Activated CD4-positive, alpha-beta memory T cell treated with anti-CD3 and anti-CD28 coated beads for 36 hours (primary cell): ENCODE results near the gene F11R. TPM values are rescaled to one million over a fixed set of nuclear protein-coding genes. Genes with fewer than 3 reads are reported as not detected.
A peak's percentile ranks its signal among the peaks of the same experiment; 100 is the strongest.

ENCODE experiments used
- CTCF ChIA-PET: fragments of 350-600 bp; sonication (Branson Sonifier 250); formaldehyde crosslinking; loops from one replicate; lab custom pipeline; 2021; ENCODE audit warnings: antibody characterized with exemption, inconsistent platforms; lab: Charles Lee
- POLR2A ChIA-PET: fragments of 350-600 bp; sonication (Branson Sonifier 250); formaldehyde crosslinking; loops from one replicate; lab custom pipeline; 2021; ENCODE audit warnings: antibody characterized with exemption; lab: Charles Lee
- DNase-seq: peaks from one replicate; pipeline ENCODE4 v3.0.0-alpha.2; 2020
- H3K27ac Mint-ChIP-seq: one replicate; pipeline ENCODE4 v1.8.0; 2021; ENCODE audit warnings: mixed read lengths
- H3K27me3 Mint-ChIP-seq: one replicate; pipeline ENCODE4 v1.8.0; 2021; ENCODE audit warnings: mixed read lengths
- H3K36me3 Mint-ChIP-seq: one replicate; pipeline ENCODE4 v1.8.0; 2021; ENCODE audit warnings: mixed read lengths
- H3K4me1 Mint-ChIP-seq: one replicate; pipeline ENCODE4 v1.8.0; 2021; ENCODE audit warnings: low read depth, mixed read lengths
- H3K4me3 Mint-ChIP-seq: one replicate; pipeline ENCODE4 v1.8.0; 2021; ENCODE audit warnings: mild to moderate bottlenecking, mixed read lengths
- H3K9me3 Mint-ChIP-seq: one replicate; pipeline ENCODE4 v1.8.0; 2021; ENCODE audit warnings: mixed read lengths
- intact Hi-C: fragments of 100-400 bp; cut with micrococcal nuclease; formaldehyde crosslinking; loops from one replicate; pipeline ENCODE4 v1.15.1; 2023
- total RNA-seq, 2 experiments: library from RNA; stranded (reverse); gene quantifications; one replicate each; pipeline ENCODE4 v1.2.3, GENCODE V29; 2021

Gene F11R
- total RNA-seq, 2 experiments from 2014 or later = 21.3 to 25.3 TPM

DNA sequence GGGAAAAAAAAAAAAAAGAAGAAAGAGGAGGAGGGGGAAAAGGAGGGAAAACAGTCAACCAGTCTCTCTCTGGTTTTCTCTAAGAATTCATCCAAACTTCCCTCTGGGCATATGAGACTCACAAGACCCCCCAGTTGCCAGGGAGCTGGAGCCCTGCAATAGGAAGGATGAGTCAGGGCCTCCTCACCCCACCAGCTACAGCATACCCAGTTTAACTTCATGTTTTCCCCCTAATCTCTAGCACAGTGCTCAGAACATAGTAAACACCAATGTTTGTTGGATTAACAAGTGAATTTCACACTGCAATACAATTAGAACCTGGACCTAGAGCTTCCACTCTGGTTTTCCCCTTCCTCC is 7.8 kb downstream of the F11R start:
- H3K9me3 Mint-ChIP-seq = no peaks in the 10 kb centered on the region
- DNase-seq = no peak
- intact Hi-C loops = loop anchor here (1.0 kb wide), 3 partner anchors 8 to 102 kb away; partner anchors contain the start of gene F11R
- H3K4me1 Mint-ChIP-seq = peaks cover 46% of the 10 kb centered on the region
- H3K36me3 Mint-ChIP-seq = no peaks in the 10 kb centered on the region
- H3K4me3 Mint-ChIP-seq = peak overlapping the region; percentile 73
- H3K27me3 Mint-ChIP-seq = no peaks in the 10 kb centered on the region
- H3K27ac Mint-ChIP-seq = peak overlapping the region; percentile 95
- CTCF ChIA-PET = interaction anchor here (0.6 to 1.7 kb wide), 5 partner anchors 16 to 125 kb away, joined by 3 to 11 read pairs (median 4); no protein-coding TSS in a partner anchor
- POLR2A ChIA-PET = interaction anchor here (0.7 to 1.7 kb wide), 7 partner anchors 8 to 57 kb away, joined by 3 to 6 read pairs (median 4); partner anchors contain the start of genes ARHGAP30 and TSTD1

DNA sequence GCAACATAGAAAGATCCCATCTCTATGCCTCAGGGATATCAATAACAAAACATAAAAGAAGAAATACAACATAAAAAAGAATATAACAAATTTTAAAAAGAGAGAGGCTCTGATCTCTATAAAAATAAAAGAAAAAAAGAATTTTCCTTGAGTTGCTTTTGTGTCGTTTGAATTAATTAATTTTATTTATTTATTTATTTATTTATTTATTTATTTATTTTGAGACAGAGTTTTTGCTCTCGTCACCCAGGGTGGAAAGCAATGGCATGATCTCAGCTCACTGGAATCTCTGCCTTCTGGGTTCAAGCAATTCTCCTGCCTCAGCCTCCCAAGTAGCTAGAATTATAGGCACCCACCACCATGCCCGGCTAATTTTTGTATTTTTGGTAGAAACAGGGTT is 8.5 kb downstream of the F11R start:
- Mint-ChIP-seq H3K27ac (peak overlapping the region; percentile 95), H3K9me3 (no peaks in the 10 kb centered on the region), H3K36me3 (no peaks in the 10 kb centered on the region), H3K27me3 (no peaks in the 10 kb centered on the region), H3K4me1 (peaks cover 40% of the 10 kb centered on the region), H3K4me3 (no peak overlapping the region)
- CTCF ChIA-PET = interaction anchor here (0.6 to 2.7 kb wide), 3 partner anchors 15 to 85 kb away, joined by 3 to 11 read pairs (median 9); no protein-coding TSS in a partner anchor
- intact Hi-C loops = no loop called here
- no peak for DNase-seq
- POLR2A ChIA-PET = interaction anchor here (1.4 kb wide), 1 partner anchor 15 kb away, joined by 5 read pairs; no protein-coding TSS in a partner anchor

DNA sequence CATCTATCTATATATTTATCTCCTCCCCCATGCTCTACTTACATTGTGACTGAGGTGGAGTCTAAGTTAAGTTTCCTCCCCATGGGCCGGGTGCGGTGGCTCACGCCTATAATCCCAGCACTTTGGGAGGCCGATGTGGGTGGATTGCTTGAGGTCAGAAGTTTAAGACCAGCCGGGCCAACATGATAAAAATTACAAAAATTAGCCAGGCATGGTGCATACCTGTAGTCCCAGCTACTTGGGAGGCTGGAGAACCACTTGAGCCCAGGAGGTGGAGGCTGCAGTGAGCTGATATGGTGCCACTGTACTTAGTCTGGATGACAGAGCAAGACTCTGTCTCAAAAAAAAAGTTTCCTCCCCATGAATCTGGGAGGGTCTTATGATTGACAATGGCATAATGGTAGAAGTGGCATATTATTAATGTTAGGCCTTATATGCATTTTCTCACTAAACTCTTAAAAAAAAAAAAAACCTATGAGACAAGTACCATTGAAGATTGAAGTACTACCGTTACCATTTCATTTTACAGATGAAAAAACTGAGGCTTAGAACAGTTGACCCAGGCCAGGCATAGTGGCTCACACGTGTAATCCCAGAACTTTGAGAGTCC is 11.2 kb downstream of the F11R start:
- peak overlapping the region; percentile 23 for H3K27ac Mint-ChIP-seq
- no peak overlapping the region for H3K4me3 Mint-ChIP-seq
- ChIA-PET POLR2A (interaction anchor here (0.6 kb wide), 1 partner anchor 47 kb away, joined by 3 read pairs; no protein-coding TSS in a partner anchor), CTCF (interaction anchor here (2.7 kb wide), 1 partner anchor 12 kb away, joined by 9 read pairs; no protein-coding TSS in a partner anchor)
- intact Hi-C loops = no loop called here
- peaks cover 34% of the 10 kb centered on the region for H3K4me1 Mint-ChIP-seq
- H3K9me3 Mint-ChIP-seq = no peaks in the 10 kb centered on the region
- no peak for DNase-seq
- H3K27me3 Mint-ChIP-seq = no peaks in the 10 kb centered on the region
- no peaks in the 10 kb centered on the region for H3K36me3 Mint-ChIP-seq

DNA sequence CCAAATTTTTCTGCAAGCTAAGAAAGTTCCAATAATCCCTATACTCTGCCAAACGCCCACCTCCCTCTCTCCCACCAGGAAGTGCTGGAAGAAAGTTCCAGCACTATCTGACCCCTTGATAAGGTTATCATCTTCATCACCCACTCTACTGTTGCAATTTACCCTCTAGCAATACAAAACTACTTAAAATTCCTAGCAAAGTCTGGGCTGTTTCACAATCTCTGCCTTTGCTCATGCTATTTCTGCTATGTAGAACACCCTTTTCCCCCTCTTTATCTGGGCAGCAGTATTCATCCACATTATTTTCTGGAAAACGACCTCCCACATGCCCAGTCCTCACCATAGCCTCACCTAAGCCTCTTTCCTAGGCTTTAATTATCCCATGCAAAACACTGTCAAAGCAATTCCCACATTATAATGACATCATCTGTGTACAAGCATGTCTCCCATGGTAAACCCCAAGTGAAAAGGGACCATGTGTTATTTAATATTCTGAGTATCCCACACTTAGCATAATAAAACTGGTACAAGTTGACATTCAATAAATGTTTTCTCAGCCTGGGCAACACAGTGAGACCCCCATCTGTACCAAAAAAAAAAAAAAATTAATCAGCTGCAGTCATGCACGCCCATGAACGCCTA is 12.0 kb downstream of the F11R start:
- no peaks in the 10 kb centered on the region for H3K9me3 Mint-ChIP-seq
- H3K27me3 Mint-ChIP-seq = no peaks in the 10 kb centered on the region
- no peak for DNase-seq
- H3K27ac Mint-ChIP-seq = no peak overlapping the region
- no peak overlapping the region for H3K4me3 Mint-ChIP-seq
- H3K36me3 Mint-ChIP-seq = no peaks in the 10 kb centered on the region
- ChIA-PET CTCF (interaction anchor here (0.6 kb wide), 1 partner anchor 89 kb away, joined by 5 read pairs; no protein-coding TSS in a partner anchor), POLR2A (interaction anchor here (0.6 kb wide), 1 partner anchor 48 kb away, joined by 3 read pairs; no protein-coding TSS in a partner anchor)
- H3K4me1 Mint-ChIP-seq = peaks cover 31% of the 10 kb centered on the region
- intact Hi-C loops = no loop called here

DNA sequence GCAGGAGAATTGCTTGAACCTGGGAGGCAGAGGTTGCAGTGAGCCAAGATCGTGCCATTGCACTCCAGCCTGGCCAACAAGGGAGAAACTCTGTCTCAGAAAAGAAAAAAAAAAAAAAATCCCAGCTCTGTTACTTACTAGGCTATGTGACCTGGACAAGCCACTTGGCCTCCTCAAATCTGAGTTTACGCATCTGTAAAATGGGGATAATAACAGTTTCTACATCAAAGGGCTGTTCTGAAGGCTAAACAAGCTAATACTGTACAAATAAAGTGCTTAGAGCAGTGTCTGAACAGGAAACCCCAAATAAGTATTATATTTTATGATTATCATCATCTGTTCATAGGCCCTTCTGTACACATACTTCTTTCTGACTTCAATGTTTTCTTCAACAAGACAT is 13.6 kb downstream of the F11R start:
- Mint-ChIP-seq H3K4me1 (peaks cover 18% of the 10 kb centered on the region), H3K27ac (no peak overlapping the region), H3K9me3 (no peaks in the 10 kb centered on the region), H3K4me3 (no peak overlapping the region), H3K36me3 (no peaks in the 10 kb centered on the region), H3K27me3 (no peaks in the 10 kb centered on the region)
- ChIA-PET POLR2A (interaction anchor here (1.2 kb wide), 1 partner anchor 13 kb away, joined by 3 read pairs; no protein-coding TSS in a partner anchor), CTCF (interaction anchor here (1.0 to 1.4 kb wide), 2 partner anchors 10 to 375 kb away, joined by 4 to 6 read pairs; no protein-coding TSS in a partner anchor)
- no peak for DNase-seq
- intact Hi-C loops = no loop called here

DNA sequence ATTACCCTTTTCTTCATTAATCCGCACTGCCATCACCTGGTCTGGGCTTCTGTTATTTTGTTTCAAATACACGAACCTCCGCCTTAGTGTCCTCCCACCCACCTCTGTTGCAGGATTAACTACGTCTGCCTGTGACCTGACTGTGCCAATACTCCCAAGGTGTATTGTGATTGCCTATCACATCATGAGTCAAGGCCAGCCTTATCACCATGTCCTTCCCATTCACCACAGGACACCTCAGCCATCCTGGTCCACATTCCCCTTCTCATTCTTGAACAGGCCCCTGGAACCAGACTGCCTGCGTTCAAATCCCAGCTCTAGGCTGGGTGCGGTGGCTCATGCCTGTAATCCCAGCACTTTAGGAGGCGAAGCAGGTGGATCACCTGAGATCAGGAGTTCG is 14.4 kb downstream of the F11R start:
- DNase-seq = no peak
- H3K36me3 Mint-ChIP-seq = no peaks in the 10 kb centered on the region
- POLR2A ChIA-PET = interaction anchor here (1.2 kb wide), 1 partner anchor 14 kb away, joined by 3 read pairs; no protein-coding TSS in a partner anchor
- no peaks in the 10 kb centered on the region for H3K27me3 Mint-ChIP-seq
- H3K9me3 Mint-ChIP-seq = no peaks in the 10 kb centered on the region
- H3K27ac Mint-ChIP-seq = no peak overlapping the region
- CTCF ChIA-PET = interaction anchor here (1.3 to 1.4 kb wide), 3 partner anchors 9 to 91 kb away, joined by 3 to 6 read pairs (median 5); no protein-coding TSS in a partner anchor
- peaks cover 13% of the 10 kb centered on the region for H3K4me1 Mint-ChIP-seq
- H3K4me3 Mint-ChIP-seq = no peak overlapping the region
- intact Hi-C loops = no loop called here

DNA sequence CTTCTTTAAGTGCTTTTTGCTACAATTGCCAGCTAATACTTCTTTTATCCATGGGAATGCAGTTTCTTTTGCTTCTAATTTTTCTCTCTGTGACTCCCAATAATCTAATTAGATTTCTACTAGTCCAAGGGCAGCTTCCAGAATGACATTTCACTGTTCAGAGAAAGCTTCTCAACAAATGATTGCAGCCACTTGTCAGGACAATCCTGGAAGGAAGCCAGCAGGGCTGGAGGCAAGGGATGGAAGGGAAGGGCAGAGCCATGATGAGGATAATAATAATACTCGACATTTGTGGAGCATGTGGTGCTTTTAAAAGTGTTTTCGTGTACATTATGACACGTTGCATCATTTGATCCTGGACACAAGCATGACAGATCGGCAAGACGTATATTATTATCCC is 19.4 kb downstream of the F11R start:
- intact Hi-C loops = no loop called here
- ChIA-PET POLR2A (no interaction called here), CTCF (no interaction called here)
- Mint-ChIP-seq H3K4me1 (peaks cover 3% of the 10 kb centered on the region), H3K27ac (no peak overlapping the region), H3K27me3 (no peaks in the 10 kb centered on the region), H3K4me3 (no peak overlapping the region), H3K9me3 (no peaks in the 10 kb centered on the region), H3K36me3 (peaks cover 8% of the 10 kb centered on the region)
- DNase-seq = no peak

DNA sequence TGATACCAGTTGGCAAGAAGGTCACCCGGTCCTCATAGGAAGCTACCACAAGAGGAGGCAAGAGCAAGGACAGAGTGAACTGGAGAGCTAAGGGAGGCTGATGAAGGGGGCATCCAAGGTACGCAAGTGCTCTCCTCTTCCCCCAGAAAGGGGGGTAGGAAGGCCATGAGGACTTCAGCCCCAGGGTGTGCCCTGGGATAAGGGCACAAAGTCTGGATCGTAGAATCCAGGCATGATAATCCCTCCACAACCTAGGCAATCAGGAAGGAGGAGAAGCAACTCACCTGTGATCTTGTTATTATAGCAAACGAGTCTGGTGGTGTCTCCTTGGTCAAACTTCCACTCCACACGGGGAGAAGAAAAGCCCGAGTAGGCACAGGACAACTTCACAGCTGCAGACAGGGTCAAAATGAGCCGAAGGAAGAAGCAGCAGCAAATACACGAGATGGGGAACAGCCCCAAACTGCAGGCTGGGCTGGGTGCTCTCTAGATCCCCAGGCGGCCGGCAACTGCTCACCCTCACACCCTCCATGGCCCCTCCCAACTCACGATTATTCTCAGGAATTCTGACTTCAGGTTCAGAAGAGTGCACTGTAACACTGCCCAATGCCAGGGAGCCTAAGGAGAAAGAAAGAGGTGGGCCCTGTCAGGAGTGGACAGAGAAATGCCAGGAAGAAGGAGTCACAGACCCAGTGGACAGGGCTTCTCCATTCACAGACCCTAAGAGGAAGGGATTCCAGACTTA is 20.0 kb downstream of the F11R start:
- no peaks in the 10 kb centered on the region for H3K27me3 Mint-ChIP-seq
- intact Hi-C loops = no loop called here
- POLR2A ChIA-PET = no interaction called here
- no peaks in the 10 kb centered on the region for H3K9me3 Mint-ChIP-seq
- no peak overlapping the region for H3K4me3 Mint-ChIP-seq
- peaks cover 8% of the 10 kb centered on the region for H3K36me3 Mint-ChIP-seq
- CTCF ChIA-PET = interaction anchor here (0.9 to 1.6 kb wide), 2 partner anchors 10 to 14 kb away, joined by 3 to 6 read pairs; no protein-coding TSS in a partner anchor
- DNase-seq = no peak
- no peak overlapping the region for H3K27ac Mint-ChIP-seq
- H3K4me1 Mint-ChIP-seq = peaks cover 5% of the 10 kb centered on the region

DNA sequence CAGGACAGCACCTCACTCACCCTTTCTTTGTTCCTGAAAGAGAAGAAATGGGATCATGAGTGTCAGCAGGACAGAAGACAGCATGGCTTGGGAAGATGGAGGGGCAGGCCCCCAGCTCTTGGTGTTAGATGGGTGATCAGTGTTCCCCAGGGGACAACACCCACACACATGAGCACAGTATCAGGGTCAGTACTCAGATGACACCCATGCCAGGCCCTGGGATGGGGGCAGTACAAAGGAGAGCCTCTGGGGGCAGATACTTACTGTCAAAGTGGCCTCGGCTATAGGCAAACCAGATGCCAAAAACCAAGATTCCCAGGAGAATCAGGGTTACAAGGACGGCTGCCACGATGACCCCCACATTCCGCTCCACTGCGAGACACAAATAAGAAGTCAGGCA is 21.6 kb downstream of the F11R start:
- H3K4me1 Mint-ChIP-seq = peaks cover 18% of the 10 kb centered on the region
- no peak overlapping the region for H3K4me3 Mint-ChIP-seq
- DNase-seq = no peak
- H3K9me3 Mint-ChIP-seq = no peaks in the 10 kb centered on the region
- H3K27me3 Mint-ChIP-seq = no peaks in the 10 kb centered on the region
- ChIA-PET CTCF (interaction anchor here (1.6 to 4.4 kb wide), 2 partner anchors 9 to 98 kb away, joined by 6 to 65 read pairs; partner anchors contain the start of gene KLHDC9), POLR2A (no interaction called here)
- intact Hi-C loops = loop anchor here (10.0 kb wide), 1 partner anchor 45 kb away; the partner anchor contains the start of gene USF1
- H3K27ac Mint-ChIP-seq = no peak overlapping the region
- peaks cover 8% of the 10 kb centered on the region for H3K36me3 Mint-ChIP-seq

DNA sequence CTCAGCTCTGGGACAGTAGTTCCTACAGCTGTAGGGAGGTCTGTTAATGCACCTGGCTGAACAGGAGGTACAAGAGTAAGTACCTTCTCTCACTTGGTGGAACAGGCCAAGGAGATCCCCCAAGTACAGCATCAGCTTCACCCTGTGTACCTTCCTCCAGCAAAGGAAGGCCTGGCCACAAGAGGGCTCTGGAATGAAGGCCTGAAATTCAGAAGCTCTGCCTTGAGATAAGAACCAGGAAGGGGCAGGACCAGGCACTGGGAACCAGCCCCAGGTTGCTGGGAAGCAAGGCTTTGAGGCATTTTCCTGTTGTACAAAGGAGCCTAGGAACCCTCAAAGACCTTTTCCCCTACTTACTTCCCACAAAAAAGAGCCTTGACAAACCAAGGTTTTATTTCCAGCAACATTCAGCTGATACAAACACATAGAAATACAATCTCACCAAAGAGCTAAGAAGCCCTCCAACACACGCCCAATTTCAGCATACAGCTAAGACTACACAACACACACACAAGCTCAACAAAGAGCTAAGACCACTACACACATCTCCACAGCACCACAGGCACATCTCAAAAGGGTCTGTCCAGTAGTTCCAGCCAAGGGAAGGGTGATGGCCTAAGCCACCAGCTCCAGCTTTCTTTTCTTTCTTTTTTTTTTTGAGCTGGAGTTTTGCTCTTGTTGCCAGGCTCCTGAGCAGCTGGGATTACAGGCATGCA is 23.5 kb downstream of the F11R start:
- Mint-ChIP-seq H3K4me3 (no peak overlapping the region), H3K27ac (peak overlapping the region; percentile 31), H3K9me3 (no peaks in the 10 kb centered on the region), H3K4me1 (peaks cover 22% of the 10 kb centered on the region), H3K27me3 (no peaks in the 10 kb centered on the region), H3K36me3 (peaks cover 8% of the 10 kb centered on the region)
- CTCF ChIA-PET = interaction anchor here (0.8 to 4.4 kb wide), 23 partner anchors 8 to 163 kb away, joined by 3 to 65 read pairs (median 6); partner anchors contain the start of genes ARHGAP30, DEDD, F11R and KLHDC9
- peak; percentile 68 for DNase-seq
- POLR2A ChIA-PET = interaction anchor here (0.5 to 2.0 kb wide), 5 partner anchors 16 to 71 kb away, joined by 3 to 7 read pairs (median 5); partner anchors contain the start of genes F11R and USF1
- intact Hi-C loops = loop anchor here (2.0 to 10.0 kb wide), 3 partner anchors 47 to 99 kb away; partner anchors contain the start of genes ARHGAP30 and USF1
